Stimulated activated CD8-positive, alpha-beta memory T cell treated with anti-CD3 and anti-CD28 coated beads, Interleukin-12 subunit alpha, Interleukin-12 subunit beta, amount 100 ng/mL, for 24 hours (primary cell): ENCODE data around the gene ZNF775.

ENCODE experiments used
- DNase-seq: peaks from one replicate; pipeline ENCODE4 v3.0.0-alpha.2; 2020; ENCODE audit errors: extremely low read depth

ZNF775 gene

DNA sequence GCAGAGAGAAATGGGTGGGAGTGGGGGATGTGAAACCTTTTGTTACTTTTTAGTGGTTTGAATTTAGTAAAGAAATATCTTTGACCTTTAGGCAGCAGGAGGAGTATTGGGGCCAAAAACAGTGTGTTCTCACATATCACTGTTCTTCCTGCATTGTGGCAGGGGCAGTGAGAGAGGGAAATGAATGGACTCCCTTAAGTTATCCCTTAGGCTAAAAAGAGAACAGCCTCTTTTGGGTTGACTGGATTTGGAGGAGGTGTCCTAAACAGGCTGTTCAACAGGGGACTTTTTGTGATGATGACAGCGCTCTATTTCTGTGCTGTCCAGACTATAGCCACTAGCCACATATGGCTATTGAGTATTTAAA is 22.3 kb downstream of the ZNF775 start:
- DNase-seq: no peak

DNA sequence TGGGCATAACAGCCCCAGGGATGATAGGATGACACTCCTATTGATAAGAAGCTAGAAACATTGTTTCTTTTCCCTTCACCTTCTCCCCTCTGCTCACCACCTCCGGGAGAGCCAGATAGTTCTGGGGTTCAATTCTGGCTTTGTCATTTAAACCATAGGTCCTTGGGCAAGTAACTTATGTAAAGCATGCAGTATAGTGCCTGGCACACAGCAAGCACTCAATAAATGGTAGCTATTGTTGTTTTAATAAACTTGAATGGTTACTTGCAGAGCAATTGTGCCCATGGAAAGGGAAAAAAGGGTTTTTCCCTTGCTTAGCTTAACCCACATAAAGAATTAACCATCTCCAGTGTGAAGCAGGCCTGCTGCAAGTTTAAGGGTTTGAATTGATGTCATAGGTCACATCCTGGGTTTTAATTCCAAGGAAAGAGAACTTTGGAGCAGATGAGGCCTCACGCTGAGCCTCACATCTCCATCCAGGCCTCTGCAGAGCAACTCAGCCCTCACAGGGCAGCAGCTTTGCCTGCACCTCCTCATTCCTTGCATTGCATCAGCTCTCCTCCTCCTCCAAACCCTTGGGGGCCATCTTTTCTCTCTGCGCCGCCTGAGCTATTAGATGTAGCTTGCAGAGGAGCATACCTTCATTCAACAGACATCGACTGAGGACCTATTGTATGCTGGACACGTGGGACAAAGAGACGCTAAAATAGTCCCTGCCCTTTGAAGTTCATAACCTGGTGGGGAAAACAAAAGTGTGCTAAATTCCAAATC is 22.9 kb downstream of the ZNF775 start:
- DNase-seq: no peak

DNA sequence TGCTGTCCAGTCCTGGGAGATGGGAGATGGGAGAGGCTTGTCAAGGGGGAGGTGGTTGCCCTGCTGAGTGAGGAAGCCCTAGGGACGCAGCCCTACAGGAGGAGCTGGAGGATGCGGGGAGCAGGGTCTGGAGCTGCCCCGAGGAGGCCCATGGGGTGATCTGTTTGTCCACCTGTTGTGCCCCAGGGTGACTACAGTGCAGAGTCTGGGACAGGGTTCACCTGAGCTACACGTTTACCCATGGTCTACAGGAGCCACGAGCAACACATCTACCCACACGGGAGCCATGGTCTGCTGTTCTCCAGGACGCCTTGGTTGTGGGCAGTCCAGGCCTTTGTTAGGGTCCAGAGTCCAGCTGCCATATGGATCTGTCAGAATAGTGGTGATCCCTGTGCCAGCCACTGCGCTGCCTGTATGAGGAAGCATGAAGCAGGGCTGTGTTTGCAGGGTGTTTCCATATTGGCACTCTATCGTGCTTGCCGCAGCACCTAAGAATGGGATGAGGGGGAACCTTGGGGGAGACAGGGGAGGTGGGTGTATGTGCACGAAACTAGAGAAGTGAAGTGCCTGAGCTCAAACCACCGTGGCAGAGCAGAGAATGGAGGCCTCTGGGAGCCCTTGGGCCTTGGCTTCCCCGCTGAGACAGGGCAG is 23.7 kb downstream of the ZNF775 start:
- DNase-seq: no peak

DNA sequence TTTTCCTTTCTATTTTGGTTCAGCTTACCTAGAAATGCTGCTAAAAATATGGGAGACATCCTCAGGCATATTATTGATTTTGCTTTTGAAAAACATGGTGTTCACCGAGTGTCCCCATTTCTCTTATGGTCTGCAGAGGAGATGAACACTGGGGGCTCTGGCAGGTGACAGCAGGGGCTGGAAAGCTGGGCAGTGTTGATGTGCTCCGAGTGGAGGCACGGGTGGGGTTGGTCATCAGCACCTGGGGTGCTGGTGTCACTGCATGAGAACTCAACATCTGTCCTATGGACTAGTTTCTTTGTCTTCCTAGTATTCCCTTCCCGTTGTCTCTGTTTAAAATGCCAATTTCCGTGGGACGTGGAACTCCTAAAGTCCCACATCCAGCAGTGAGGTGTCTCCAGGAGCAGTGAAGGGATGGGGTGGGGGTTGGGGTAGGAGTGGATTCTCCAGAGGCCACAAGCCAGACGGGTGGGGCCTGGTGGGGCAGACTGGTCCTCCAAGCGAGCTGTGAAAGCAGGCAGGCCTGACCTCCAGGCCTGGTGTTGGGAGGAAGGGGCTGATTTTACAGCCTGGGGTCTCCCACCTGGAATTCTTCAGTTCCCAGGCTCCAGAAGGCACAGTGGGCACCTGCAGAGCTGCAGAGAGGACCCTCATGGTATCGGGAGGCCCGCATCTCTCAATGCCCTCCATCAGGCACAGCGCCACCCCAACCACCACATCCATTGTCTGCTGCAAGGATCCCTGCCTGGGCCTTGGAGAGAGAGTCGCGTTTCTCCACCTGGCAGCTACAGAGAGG is 24.4 kb downstream of the ZNF775 start:
- DNase-seq: no peak

DNA sequence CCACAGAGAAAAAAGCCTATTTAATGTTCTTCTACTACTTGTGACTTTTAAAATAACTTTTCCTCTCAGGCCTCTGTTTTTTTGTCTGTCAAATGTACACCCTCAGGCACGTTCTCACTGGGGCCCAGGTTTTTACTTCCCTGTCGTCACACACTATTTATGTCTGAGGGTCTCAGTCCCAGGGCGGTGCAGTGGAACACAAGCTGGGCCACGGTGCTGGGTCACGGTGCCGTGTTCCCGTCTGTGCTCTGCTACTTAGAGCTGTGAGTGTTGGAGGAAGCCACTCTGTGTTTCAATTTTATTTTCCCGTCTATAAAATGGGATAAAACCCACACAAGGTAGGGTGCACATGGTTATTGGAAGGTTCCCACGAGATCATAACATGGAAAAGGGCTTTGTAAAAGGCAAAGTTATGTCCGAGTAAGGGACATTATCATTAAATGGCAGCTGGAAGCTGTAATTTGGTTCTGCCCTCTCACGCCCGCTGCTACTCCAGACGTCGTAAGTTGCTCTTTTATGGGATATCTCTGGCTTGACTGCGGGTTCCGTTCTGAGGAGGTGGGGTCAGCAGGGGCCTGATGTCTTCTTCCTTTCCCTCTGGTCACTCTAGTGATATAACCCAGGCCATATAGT is 25.2 kb downstream of the ZNF775 start:
- no peak for DNase-seq

DNA sequence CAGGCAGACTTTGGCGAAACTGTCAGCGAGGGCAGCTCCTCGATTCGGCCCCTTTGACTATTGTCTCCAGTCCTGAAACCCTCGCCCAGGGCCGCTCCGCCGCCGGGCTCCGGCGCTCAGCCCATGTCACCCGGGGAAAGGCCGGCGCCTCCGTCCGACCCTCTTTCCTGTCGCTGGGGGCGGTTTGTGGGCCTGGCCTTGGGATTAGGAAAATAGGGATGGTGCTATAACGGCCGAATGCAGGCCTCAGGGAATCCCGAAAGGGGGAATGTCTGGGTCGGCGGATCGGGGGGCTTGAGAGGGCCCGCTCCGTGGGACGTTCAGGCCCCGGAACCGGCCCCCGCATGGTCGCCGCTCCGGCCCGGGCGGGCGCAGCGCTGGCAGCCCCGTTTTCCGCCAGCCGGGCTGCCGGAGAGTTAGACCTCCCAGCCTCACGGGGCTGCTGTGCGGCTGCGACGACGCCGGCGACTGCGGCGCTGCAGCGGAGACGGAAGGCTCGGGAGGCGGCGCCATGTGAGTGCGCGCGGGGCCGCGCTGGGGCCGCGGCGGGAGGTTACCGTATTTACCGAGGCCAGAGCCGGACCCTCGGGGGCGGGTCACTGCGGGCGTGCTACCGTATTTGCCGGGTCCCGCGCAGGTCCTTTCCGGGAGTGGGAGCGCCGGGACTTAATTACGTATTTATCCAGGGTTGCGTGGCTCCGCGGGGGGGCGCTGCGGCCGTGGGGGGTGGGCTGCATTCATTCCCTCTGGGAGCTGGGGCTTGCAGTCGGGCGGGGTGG is 25.9 kb downstream of the ZNF775 start:
- DNase-seq: peak; percentile 45

DNA sequence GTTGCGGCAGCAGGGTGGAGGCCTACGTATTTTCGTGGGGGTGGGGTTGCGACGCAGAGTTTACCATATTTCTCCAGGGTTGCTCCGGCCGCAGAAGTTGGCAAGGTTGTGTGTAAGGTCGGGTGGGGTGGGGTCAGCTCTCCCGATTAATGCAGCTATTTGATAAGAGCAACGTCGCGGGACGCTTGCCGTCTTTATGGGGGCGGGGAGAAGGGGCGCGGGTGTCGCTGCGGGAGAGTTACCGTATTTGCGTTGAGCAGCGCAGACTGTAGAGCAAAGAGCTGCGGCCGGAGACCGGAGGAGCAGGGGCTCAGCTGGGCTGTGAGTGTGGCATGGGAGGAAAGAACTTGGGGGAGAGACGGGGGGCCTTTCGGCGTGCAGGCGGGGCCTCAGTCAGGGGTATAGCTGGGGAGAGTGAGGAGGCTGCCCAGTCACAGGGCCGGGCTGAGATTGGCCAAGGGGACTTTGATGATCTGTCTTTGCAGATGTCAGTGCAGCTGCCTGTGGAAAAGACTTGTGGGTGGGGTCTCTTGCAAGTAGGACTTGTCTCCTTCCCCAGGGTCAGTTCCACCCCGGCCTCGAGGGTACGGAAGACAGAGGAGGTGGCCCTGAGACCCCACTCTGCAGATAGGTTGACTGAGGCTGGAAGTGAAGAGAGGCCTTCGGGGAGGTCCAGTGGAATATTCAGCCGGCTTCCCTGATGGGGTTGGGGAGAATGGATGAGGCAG is 26.6 kb downstream of the ZNF775 start:
- no peak for DNase-seq

DNA sequence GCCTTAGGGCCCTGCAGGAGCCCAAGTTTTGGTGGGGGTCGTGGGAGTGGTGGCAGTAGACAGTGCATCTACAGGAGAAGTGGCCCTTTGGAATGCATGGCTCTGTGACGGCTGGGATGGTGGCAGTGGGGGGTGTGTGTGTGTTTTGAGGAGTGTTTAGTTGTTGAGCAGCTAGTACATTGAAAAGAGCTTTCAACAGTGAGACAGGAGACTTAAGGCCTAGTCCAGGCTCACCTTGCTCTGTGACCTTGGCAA is 27.1 kb downstream of the ZNF775 start:
- DNase-seq: no peak

DNA sequence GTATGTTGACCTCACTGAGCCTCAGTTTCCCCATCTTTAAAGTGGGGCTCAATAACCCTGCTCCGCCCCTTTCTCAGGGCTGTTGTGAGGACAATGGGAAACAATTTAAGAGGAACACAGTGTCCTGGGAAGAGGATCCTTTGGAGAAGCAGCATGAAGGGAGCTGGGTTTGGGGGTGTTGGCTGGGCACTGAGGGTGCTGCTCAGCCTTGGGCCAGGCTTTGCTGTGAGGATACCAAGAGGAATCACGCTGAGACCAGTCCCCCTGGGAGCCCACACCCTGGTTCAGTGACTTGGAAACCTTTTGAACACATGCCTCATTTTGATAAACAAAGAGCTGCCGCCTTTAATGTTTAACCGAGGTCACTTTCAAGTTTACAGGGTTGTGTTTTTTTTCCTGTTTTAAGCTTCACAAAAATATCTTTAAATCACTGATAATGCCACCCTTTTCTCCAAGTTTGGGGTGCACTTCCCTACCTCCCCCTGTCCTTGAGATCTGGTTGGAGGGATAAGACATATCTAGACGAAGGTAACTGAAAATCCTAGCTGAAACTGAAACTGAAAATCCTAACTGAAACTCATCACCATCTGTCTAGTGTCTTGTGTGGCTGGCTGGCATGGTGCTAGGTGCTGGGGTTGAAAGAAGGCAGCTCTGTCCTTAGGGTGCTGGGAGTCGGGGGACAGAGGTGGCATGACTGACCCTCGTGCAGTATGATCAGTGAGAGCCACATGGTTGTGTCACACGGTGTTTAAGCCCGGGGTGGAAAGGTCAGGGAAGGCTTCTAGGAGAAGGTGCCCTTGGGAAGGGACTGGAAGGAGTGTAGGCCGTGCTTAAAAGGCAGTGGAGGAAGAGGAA is 27.7 kb downstream of the ZNF775 start:
- no peak for DNase-seq

DNA sequence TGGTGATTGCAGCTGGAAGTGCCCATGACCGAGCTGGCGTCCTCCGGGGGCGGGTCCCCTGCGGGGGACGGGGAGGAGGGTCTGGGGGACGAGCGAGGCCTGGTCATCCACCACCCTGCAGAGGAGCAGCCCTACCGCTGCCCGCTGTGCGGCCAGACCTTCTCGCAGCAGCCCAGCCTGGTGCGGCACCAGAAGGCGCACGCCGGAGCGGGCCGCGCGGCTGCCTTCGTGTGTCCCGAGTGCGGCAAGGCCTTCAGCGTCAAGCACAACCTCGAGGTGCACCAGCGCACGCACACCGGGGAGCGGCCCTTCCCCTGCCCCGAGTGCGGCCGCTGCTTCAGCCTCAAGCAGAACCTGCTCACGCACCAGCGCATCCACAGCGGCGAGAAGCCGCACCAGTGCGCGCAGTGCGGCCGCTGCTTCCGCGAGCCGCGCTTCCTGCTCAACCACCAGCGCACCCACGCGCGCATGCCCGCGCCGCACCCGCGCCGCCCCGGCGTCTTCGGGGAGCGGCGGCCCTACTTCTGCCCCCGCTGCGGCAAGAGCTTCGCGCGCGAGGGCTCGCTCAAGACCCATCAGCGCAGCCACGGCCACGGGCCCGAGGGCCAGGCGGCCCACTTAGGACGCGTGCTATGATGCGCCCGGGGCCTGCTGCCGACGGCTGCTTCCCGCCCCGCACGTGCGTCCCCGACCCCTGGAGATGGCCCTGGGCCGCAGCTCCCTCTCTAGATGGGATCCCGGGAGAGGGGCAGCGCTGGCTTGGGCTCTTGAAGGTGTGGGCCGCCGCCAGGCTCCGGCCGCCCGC is 28.7 kb downstream of the ZNF775 start:
- no peak for DNase-seq

DNA sequence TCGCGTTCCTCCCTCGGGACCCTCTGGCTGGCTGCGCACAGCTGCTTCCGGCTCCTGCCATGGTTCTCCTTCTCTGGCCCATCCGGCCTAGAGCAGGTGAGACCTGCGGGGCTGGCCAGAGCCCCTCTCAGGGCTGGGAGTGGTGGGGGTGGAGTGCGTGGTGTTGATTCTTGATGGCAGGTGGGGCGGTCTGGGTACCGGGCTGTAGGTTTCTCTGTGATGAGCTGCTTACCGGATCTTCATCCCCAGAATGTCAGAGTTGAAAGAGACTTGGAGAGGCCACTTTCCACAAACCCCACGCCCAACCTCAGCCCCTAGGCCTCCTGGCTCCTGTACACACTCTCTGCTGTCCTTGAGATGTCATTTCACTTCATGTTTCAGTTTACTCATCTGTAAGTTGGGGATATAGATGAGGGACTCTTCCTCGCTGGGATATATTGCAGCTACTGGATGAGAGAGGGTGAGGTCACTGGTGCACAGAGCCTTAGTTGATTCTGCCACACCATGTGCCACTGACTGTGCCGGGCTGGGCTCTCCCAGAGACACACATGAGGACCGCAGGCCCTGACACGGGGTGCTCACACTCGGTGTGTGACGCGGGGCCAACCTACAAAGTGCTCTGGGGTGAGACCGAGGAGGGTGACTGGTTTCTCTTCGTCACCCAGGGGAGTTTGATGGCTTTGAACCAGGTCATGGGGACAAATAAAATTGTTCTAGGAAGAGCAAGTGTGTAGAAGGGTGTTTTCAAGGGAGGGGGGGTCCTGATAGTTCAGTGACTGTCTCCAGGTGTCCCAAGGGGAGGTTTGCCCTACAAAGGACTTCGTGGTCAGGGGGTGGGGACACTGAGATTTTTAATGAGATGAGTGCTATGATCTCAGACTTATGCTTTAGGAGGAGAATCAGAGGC is 29.5 kb downstream of the ZNF775 start:
- DNase-seq: no peak

DNA sequence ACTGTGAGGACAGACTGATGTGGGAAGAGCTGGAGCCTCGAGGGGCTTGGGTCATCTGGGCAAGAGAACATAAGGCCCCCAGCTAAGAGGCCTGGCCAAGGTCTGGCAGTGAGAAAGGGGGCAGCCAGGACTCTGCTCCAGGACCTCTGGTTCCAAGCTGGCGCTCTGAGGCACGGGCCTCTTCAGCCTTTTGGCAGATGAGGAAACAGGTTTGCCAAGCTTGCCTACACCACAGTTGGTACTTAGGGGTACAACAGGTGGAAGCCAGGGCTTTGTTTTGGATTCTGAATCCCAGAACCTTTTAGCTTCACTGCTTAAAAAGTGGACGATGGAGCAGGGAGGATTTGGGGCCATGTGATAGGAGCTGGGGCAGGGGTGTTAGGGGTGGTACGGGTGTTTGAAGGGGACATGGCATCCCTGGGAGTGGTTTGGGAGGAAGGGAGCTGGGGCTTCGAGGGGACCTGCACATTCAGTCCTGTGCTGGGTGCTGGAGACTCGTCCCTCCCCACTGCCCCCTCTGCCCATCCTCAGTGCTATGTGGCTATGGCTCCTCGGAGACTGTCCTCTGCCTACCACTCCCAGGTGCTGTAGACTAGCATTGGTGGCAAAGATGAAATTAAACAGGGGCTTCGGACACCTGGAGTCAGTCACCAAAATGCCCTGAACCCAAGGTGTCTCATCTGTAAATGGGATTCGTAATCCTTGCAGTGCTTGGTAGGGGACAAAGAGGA is 30.3 kb downstream of the ZNF775 start:
- DNase-seq: no peak

DNA sequence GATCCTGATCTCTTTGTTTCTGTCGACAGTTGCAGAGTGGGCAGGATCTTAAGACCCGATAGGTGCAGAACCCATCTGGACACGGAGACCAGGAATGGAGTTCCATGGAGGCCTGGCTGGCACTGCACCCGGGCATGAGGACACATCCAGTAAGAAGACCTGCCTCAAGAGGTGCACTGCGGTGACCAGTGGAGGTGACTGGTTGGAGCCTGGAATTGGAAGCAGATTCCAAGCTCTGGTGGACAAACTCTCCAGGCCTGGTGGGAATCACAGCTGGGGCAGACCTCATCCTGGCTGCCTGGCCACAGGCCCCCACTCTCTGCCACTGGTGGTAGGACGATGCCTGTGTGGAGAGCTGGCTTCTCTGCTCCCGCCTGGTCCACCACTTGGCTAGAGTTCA is 31.0 kb downstream of the ZNF775 start:
- no peak for DNase-seq

DNA sequence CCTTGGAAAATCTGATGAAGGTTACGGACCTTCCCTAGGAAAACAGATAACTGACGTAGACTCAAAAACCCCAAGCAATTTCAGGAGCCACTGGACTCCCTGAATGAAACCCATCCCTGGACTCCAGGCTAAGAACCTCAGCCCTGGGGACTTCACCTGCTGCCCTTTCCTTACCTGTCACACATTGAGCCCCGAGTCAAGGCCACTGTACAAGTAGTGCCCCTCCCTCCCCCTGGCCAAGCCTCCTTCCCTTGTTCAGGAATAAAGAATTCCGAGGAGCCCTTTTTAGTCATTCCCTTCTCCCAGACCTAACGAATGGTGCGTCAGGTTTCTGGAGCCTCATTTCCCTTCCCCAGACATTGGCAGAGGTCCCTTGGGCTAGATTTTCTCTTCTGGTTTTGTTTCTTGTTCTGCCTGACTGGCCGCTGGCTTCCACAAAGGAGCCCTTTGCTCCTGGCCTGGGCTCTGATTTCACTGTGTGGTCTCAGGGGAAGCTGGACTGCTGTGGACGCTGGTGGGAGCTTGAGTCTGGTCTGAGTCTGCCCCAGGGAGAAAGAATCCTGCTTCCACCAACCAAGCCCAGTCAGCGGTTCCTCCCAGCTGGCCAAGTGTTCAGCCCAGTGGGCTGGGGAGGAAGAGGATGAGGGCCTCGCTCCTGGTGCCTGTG is 31.7 kb downstream of the ZNF775 start:
- no peak for DNase-seq

DNA sequence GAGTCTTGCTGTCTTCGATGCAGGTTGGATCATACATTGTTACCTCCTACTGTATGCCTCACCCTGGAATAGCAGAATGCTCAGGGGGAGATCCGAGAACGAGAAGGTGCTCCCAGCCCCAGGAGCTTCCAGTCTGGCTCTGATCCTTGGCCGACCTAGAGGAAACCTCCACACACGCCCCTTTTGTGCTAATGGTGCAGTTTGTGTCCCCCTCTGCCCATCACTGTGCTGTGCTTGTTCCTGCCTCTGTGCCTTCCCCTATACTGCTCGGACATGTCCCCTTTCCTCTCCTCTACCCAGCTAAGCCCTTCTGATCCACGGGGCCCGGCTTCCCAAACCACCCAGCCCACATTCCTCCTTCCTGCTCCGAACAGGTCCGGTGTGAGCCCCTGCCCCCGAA is 32.5 kb downstream of the ZNF775 start:
- no peak for DNase-seq

DNA sequence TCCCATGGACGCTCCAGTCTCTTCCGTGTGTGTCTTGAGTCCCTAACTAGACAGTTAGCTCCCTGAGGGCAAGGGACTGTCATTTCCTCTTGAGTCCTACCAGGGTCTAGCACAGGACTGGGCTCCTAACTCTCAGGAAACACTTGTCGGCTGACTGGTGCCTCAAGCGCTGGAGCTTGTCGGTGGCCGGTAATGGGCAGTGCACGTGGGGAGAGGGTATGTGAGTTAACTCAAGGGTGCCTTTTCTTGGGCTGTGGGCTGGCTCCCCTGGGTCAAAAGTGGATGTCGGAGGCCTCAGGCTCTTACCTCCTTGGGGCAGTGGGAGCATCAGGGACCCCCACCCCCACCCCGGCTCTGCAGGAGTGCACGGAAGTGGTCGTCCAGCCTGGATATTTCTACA is 32.9 kb downstream of the ZNF775 start:
- no peak for DNase-seq
